Measurements from ENCODE around the gene NEDD4L.

The NEDD4L gene

GRCh38 chr18:58088691-58089065, 44.7 kb downstream of the NEDD4L start (continued):
- TF ChIP-seq KLF10 (tag by site-specific recombination; IDR thresholded peaks at IDR 0.05), result no peak
- TF ChIP-seq ZNF521 (tag by site-specific recombination; IDR thresholded peaks at IDR 0.05), result no peak
- TF ChIP-seq ZXDB (tag by site-specific recombination; IDR thresholded peaks at IDR 0.05), result no peak
- no peak for TF ChIP-seq ZNF692 (tag by site-specific recombination; IDR thresholded peaks at IDR 0.05)
- TF ChIP-seq ZNF549 (tag by site-specific recombination; IDR thresholded peaks at IDR 0.05), result no peak

GRCh38 chr18:58091099-58091611, 47.1 kb downstream of the NEDD4L start:
- ChIA-PET CTCF (no interaction called here), POLR2A (no interaction called here)
- H3K4me1 ChIP-seq (ENCODE audit: control insufficient read depth, insufficient read depth, low read length), result no peaks in the 10 kb centered on the region
- no peak overlapping the region for H3K27ac ChIP-seq (ENCODE audit: extremely low read depth, low read depth, low read length)
- no peaks in the 10 kb centered on the region for H3K36me3 ChIP-seq (ENCODE audit: control insufficient read depth in 2 of 2, insufficient read depth in 1 of 2, low read length in 2 of 2)
- no peak overlapping the region for H3K4me3 ChIP-seq (ENCODE audit: low read depth, low read length)
- H3K9me3 ChIP-seq (ENCODE audit: control insufficient read depth, insufficient read depth, low read depth, low read length), result no peaks in the 10 kb centered on the region
- TF ChIP-seq ZNF658 (tag by site-specific recombination; IDR thresholded peaks at IDR 0.05) (no peak), ZNF544 (tag by site-specific recombination; IDR thresholded peaks at IDR 0.05) (no peak), ZBTB44 (tag by site-specific recombination; IDR thresholded peaks at IDR 0.05) (no peak), ZNF398 (tag by site-specific recombination; IDR thresholded peaks at IDR 0.05) (no peak), ZNF510 (tag by site-specific recombination; IDR thresholded peaks at IDR 0.05; ENCODE audit: insufficient replicate concordance) (no peak), ZNF221 (tag by site-specific recombination; IDR thresholded peaks at IDR 0.05; ENCODE audit: borderline replicate concordance) (no peak), ZNF2 (tag by site-specific recombination; IDR thresholded peaks at IDR 0.05) (no peak), GLIS1 (tag by site-specific recombination; IDR thresholded peaks at IDR 0.05) (no peak), ZNF626 (tag by site-specific recombination; IDR thresholded peaks at IDR 0.05) (no peak), ZSCAN30 (tag by site-specific recombination; IDR thresholded peaks at IDR 0.05) (no peak), ZNF16 (tag by site-specific recombination; IDR thresholded peaks at IDR 0.05; ENCODE audit: low read depth) (no peak), ZNF610 (tag by site-specific recombination; IDR thresholded peaks at IDR 0.05; ENCODE audit: borderline replicate concordance) (no peak), HOXC10 (CRISPR knock-in tag; IDR thresholded peaks at IDR 0.05) (no peak), SP3 (tag by site-specific recombination; IDR thresholded peaks at IDR 0.05) (no peak)

- H3K36me3 ChIP-seq (ENCODE audit: control insufficient read depth in 2 of 2, insufficient read depth in 1 of 2, low read length in 2 of 2), result no peaks in the 10 kb centered on the region
- POLR2A ChIA-PET, result no interaction called here
- TF ChIP-seq ZNF169 (tag by site-specific recombination; IDR thresholded peaks at IDR 0.05) (no peak), ZNF148 (tag by site-specific recombination; IDR thresholded peaks at IDR 0.05; ENCODE audit: borderline replicate concordance) (no peak), ZNF704 (tag by site-specific recombination; IDR thresholded peaks at IDR 0.05) (no peak)
- H3K4me3 ChIP-seq (ENCODE audit: low read depth, low read length), result no peak overlapping the region
- H3K27ac ChIP-seq (ENCODE audit: extremely low read depth, low read depth, low read length), result no peak overlapping the region
- peaks cover 13% of the 10 kb centered on the region for H3K4me1 ChIP-seq (ENCODE audit: control insufficient read depth, insufficient read depth, low read length)
- no peaks in the 10 kb centered on the region for H3K9me3 ChIP-seq (ENCODE audit: control insufficient read depth, insufficient read depth, low read depth, low read length)
- CTCF ChIA-PET, result interaction anchor here (0.9 kb wide), 1 partner anchor 19 kb away, joined by 4 read pairs; no protein-coding TSS in a partner anchor
Observed at GRCh38 chr18:58093311-58093803, 49.3 kb downstream of the NEDD4L start.
